Gastrocnemius medialis (tissue), 4 donors: ENCODE results near the gene EXOC5. TPM values are rescaled to one million over a fixed set of nuclear protein-coding genes. Genes with fewer than 3 reads are reported as not detected.
"Not testable (repeated sequence)": the region's sequence is repeated elsewhere in the genome, so short reads cannot be mapped to it uniquely, and the experiment has no call there.

ENCODE experiments used
- ATAC-seq, 2 donors: fragments of 150-250 bp; one replicate each; pipeline ENCODE4 v1.9.1; 2016
- DNase-seq, 2 donors: peaks; one replicate each; pipeline ENCODE4 v3.0.0-alpha.2; 2019
- H3K27ac ChIP-seq, 4 donors: fragments of 200-600 bp; sonication (generic); 1 replicate in 1 of 4; 2 replicates in 3 of 4; pipeline ENCODE4 v1.5.1; 2016 to 2018; ENCODE audit warnings: mild to moderate bottlenecking in 2 of 4, moderate library complexity in 1 of 4
- H3K27me3 ChIP-seq, 3 donors: fragments of 200-600 bp; sonication (generic) in 2 of 3; 1 replicate in 1 of 3; 2 replicates in 2 of 3; pipeline versions ENCODE4 v1.5.1 to v1.6.0; 2016 to 2019; ENCODE audit warnings: mild to moderate bottlenecking in 1 of 3, moderate library complexity in 1 of 3
- H3K36me3 ChIP-seq, 2 donors: fragments of 200-600 bp; sonication (generic) in 1 of 2; one replicate each; pipeline ENCODE4 v1.5.1; 2017 to 2018
- H3K4me1 ChIP-seq, 2 donors: fragments of 200-600 bp; sonication (generic) in 1 of 2; one replicate each; pipeline ENCODE4 v1.5.1; 2016 to 2017; ENCODE audit warnings: mild to moderate bottlenecking in 2 of 2
- H3K4me3 ChIP-seq, 4 donors: fragments of 200-600 bp; sonication (generic) in 3 of 4; 1 replicate in 1 of 4; 2 replicates in 3 of 4; pipeline ENCODE4 v1.5.1; 2016 to 2019; ENCODE audit warnings: mild to moderate bottlenecking in 2 of 4
- H3K9me3 ChIP-seq, 3 donors: fragments of 200-600 bp; sonication (generic) in 2 of 3; 1 replicate in 1 of 3; 2 replicates in 2 of 3; pipeline ENCODE4 v1.5.1; 2016 to 2019
- POLR2A ChIP-seq, 2 donors: fragments of 450-650 bp; IDR thresholded peaks; one replicate each; pipeline ENCODE4 v1.6.1; 2017; ENCODE audit warnings: antibody characterized with exemption in 2 of 2, mild to moderate bottlenecking in 2 of 2, moderate library complexity in 2 of 2
- in situ Hi-C, 4 donors: fragments of 200-750 bp; cut with MboI; loops; one replicate each; pipeline versions ENCODE4 v1.15.0 to v1.8.0; 2017; ENCODE audit warnings: low sequenced_read_pairs in 4 of 4
- intact Hi-C: fragments of 100-400 bp; cut with DNase I; formaldehyde crosslinking; loops from one replicate; pipeline ENCODE4 v1.15.1; 2023; ENCODE audit warnings: low total_unique reads
- total RNA-seq, 4 donors: library from RNA; depleted of rRNA; stranded (reverse); fragments of >200 nt; gene quantifications; one replicate each; pipeline versions ENCODE4 v1.1.0 to v1.2.3, GENCODE V29; 2016
- TF ChIP-seq, protein P1 (sequence below), 5 experiments: fragments of 450-650 bp in 3 of 5; fragments of 200-600 bp in 2 of 5; sonication (generic) in 2 of 5; IDR thresholded peaks in 4 of 5; conservative IDR thresholded peaks in 1 of 5; 1 replicate in 4 of 5; 2 replicates in 1 of 5; pipeline ENCODE4 v1.5.1; 2016 to 2019; ENCODE audit warnings: antibody characterized with exemption in 5 of 5, mild to moderate bottlenecking in 3 of 5, moderate library complexity in 3 of 5

EXOC5 gene
- total RNA-seq, 4 donors from 2014 or later: 34.6 to 61.9 (median 43.2) TPM

DNA sequence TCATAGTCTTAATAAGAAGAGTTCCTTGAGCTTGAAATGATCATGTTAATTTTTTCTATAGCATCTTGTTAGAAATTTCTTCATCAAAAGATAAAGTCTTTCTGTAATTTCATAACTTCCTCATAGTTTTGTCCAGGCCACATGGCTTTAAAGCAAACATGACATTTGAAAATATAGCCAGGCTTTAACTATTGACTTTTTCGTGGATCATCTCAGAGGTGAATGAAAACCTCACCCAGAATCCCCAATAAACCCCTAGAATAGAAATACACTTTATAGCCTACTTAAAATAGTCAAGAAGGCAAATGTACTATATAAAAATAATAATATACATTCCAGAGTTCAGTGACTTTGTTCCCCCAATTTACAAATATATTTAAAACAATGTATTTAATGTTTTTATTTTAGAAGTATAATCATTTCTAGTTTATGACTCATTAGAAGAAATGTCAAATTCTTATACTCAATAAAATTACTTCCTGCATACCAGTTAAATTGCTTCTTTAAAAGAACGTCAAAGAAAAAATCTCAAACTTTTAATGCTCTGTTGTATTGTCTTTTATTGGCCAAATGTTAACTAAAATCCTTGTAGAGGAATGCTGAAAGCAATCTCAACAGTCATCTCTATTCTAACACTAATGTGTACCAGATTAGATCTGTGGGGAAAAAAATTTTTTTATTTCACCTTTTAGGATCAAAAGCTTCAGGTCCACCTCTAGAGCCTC lies 21.6 kb downstream of the EXOC5 start:
- H3K36me3 ChIP-seq: peaks cover 0 to 13% of the 10 kb centered on the region in 2 donors
- H3K27ac ChIP-seq: no peak overlapping the region
- intact Hi-C loops: no loop called here
- no peak overlapping the region for H3K4me3 ChIP-seq
- DNase-seq: no peak
- no peaks in the 10 kb centered on the region for H3K9me3 ChIP-seq
- H3K27me3 ChIP-seq: no peaks in the 10 kb centered on the region
- in situ Hi-C loops: no loop called here
- H3K4me1 ChIP-seq: peaks cover 0 to 14% of the 10 kb centered on the region in 2 donors
- TF ChIP-seq, protein P1, sequence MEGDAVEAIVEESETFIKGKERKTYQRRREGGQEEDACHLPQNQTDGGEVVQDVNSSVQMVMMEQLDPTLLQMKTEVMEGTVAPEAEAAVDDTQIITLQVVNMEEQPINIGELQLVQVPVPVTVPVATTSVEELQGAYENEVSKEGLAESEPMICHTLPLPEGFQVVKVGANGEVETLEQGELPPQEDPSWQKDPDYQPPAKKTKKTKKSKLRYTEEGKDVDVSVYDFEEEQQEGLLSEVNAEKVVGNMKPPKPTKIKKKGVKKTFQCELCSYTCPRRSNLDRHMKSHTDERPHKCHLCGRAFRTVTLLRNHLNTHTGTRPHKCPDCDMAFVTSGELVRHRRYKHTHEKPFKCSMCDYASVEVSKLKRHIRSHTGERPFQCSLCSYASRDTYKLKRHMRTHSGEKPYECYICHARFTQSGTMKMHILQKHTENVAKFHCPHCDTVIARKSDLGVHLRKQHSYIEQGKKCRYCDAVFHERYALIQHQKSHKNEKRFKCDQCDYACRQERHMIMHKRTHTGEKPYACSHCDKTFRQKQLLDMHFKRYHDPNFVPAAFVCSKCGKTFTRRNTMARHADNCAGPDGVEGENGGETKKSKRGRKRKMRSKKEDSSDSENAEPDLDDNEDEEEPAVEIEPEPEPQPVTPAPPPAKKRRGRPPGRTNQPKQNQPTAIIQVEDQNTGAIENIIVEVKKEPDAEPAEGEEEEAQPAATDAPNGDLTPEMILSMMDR (IDR thresholded peaks at IDR 0.05 in 4 of 5, conservative IDR thresholded peaks at IDR 0.05 in 1 of 5): no peak
- no peak for TF ChIP-seq POLR2A (IDR thresholded peaks at IDR 0.05)
- ATAC-seq: no peak

DNA sequence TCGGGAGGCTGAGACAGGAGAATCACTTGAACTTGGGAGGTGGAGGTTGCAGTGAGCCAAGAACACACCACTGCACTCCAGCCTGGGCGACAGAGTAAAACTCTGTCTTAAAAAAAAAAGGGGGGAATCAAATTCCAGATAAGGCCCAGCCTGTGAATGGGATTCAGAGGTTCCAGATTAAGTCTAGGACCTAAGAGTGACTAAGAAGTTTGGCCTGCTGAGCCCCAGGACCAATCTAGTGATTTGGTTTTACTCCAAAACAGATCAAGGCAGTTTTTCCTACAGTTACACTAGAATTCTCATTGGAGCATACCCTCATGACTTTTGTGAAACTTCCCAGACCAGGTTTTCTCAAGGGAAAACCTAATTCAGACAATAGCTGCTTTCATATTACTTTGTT lies 22.8 kb downstream of the EXOC5 start:
- H3K4me1 ChIP-seq: peaks cover 0 to 6% of the 10 kb centered on the region in 2 donors
- H3K36me3 ChIP-seq: peaks cover 0 to 13% of the 10 kb centered on the region in 2 donors
- intact Hi-C loops: no loop called here
- TF ChIP-seq, protein P1 (IDR thresholded peaks at IDR 0.05 in 4 of 5, conservative IDR thresholded peaks at IDR 0.05 in 1 of 5): no peak
- TF ChIP-seq POLR2A (IDR thresholded peaks at IDR 0.05): no peak
- DNase-seq (no peak), ATAC-seq (no peak)
- in situ Hi-C loops: no loop called here
- no peak overlapping the region for H3K4me3 ChIP-seq
- no peaks in the 10 kb centered on the region for H3K9me3 ChIP-seq
- no peaks in the 10 kb centered on the region for H3K27me3 ChIP-seq
- no peak overlapping the region for H3K27ac ChIP-seq

DNA sequence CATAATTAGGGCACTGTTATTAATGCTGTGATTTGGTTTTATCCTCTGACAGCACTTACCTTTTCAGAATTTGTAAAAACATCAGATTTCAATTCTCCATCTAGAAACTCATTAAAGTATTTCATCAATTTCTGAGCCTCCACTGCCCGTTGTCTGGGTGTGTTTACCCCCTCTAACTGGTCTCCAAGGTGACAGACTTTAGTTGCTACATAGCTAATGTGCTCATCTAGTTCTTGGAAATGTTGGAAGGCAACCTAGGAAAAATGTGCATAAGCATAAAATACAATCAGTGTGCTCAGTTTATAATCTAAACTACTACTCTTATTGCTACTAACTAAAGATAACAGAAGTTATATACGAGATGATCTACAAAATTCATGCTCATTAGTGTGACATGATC lies 24.6 kb downstream of the EXOC5 start:
- no peak for TF ChIP-seq POLR2A (IDR thresholded peaks at IDR 0.05)
- TF ChIP-seq, protein P1 (IDR thresholded peaks at IDR 0.05 in 4 of 5, conservative IDR thresholded peaks at IDR 0.05 in 1 of 5): no peak
- DNase-seq: no peak
- intact Hi-C loops: no loop called here

DNA sequence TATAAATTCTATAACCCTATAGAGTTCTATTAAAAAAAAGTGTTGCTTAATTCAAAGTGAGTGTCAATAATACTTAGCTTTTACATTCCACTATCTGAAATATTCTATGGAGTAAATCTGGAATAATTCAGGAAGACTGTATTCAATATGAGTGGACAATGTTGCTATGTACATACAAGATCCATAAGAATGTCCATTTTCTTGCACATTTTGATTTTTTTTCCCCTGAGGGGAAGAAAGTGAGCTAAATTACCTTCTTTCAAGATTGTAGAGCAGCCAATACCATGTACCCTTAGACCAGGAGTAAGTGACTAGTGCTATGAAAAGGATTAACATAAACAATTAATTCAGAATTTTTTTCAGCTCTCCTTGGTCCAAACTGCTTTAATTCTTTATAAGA lies 25.4 kb downstream of the EXOC5 start:
- no peak for ATAC-seq
- H3K27me3 ChIP-seq: no peaks in the 10 kb centered on the region
- intact Hi-C loops: no loop called here
- no peaks in the 10 kb centered on the region for H3K9me3 ChIP-seq
- H3K27ac ChIP-seq: no peak overlapping the region
- no peak overlapping the region for H3K4me3 ChIP-seq
- DNase-seq: no peak
- no peaks in the 10 kb centered on the region for H3K4me1 ChIP-seq
- H3K36me3 ChIP-seq: peaks cover 0 to 22% of the 10 kb centered on the region in 2 donors
- in situ Hi-C loops: no loop called here
- no peak for TF ChIP-seq POLR2A (IDR thresholded peaks at IDR 0.05)
- TF ChIP-seq, protein P1 (IDR thresholded peaks at IDR 0.05 in 4 of 5, conservative IDR thresholded peaks at IDR 0.05 in 1 of 5): no peak

More for the DNA sequence above, 24.6 kb downstream of the EXOC5 start:
- Histone ChIP-seq H3K27ac (no peak overlapping the region), H3K9me3 (no peaks in the 10 kb centered on the region), H3K27me3 (no peaks in the 10 kb centered on the region), H3K4me3 (no peak overlapping the region), H3K36me3 (peaks cover 0 to 15% of the 10 kb centered on the region in 2 donors), H3K4me1 (no peaks in the 10 kb centered on the region)
- ATAC-seq: no peak
- in situ Hi-C loops: no loop called here

DNA sequence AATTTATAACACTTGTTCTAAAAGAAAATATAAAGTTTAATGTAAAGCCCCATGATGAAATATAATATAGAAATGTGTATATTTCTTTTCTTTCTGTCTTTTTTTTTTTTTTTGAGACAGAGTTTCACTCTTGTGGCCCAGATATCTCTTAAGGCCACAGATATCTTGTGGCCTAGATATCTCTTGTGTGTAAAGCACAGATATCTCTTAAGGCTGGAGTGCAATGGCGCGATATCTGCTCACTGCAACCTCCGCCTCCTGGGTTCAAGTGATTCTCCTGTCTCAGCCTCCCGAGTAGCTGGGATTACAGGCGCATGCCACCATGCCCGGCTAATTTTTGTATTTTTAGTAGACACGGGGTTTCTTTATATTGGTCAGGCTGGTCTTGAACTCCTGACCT lies 28.6 kb downstream of the EXOC5 start:
- intact Hi-C loops, H3K27ac ChIP-seq, ATAC-seq, in situ Hi-C loops, H3K4me1 ChIP-seq, H3K9me3 ChIP-seq, DNase-seq, H3K27me3 ChIP-seq, H3K4me3 ChIP-seq: not testable (repeated sequence)
- peaks cover 0 to 36% of the 10 kb centered on the region in 2 donors for H3K36me3 ChIP-seq
